ENCODE measurements around the gene ESYT1. TPM values are rescaled to one million over a fixed set of nuclear protein-coding genes. Genes with fewer than 3 reads are reported as not detected.

ESYT1 gene
- total RNA-seq, 1 donor, result 304 TPM

GRCh38 chr12:56103823-56104108 lies 24.3 kb upstream of the ESYT1 start:
- Histone ChIP-seq H2AFZ (ENCODE audit: low read length) (peak overlapping the region; percentile 88), H4K20me1 (ENCODE audit: insufficient read depth, low read length) (peaks cover 3% of the 10 kb centered on the region), H3K4me1 (ENCODE audit: insufficient read depth, low read length) (peaks cover 18% of the 10 kb centered on the region), H3K4me2 (ENCODE audit: insufficient read depth, low read length) (peak overlapping the region; percentile 83), H3K4me3 (ENCODE audit: insufficient read depth, low read length) (peak overlapping the region; percentile 94), H3K27me3 (ENCODE audit: insufficient read depth, low read length) (no peaks in the 10 kb centered on the region), H3K79me2 (ENCODE audit: insufficient read depth, low read length) (peaks cover 36% of the 10 kb centered on the region), H3K36me3 (ENCODE audit: insufficient read depth, low read length) (peaks cover 23% of the 10 kb centered on the region), H3K9me3 (ENCODE audit: low read depth, low read length) (no peaks in the 10 kb centered on the region), H3K27ac (ENCODE audit: low read depth, low read length) (peak overlapping the region; percentile 5)
- DNase-seq (ENCODE audit: insufficient read length, low spot score, missing footprints), result no peak
- TF ChIP-seq, protein P1, sequence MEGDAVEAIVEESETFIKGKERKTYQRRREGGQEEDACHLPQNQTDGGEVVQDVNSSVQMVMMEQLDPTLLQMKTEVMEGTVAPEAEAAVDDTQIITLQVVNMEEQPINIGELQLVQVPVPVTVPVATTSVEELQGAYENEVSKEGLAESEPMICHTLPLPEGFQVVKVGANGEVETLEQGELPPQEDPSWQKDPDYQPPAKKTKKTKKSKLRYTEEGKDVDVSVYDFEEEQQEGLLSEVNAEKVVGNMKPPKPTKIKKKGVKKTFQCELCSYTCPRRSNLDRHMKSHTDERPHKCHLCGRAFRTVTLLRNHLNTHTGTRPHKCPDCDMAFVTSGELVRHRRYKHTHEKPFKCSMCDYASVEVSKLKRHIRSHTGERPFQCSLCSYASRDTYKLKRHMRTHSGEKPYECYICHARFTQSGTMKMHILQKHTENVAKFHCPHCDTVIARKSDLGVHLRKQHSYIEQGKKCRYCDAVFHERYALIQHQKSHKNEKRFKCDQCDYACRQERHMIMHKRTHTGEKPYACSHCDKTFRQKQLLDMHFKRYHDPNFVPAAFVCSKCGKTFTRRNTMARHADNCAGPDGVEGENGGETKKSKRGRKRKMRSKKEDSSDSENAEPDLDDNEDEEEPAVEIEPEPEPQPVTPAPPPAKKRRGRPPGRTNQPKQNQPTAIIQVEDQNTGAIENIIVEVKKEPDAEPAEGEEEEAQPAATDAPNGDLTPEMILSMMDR (IDR thresholded peaks at IDR 0.05; ENCODE audit: extremely low read depth, low read depth, low read length), result no peak

- TF ChIP-seq, protein P1 (IDR thresholded peaks at IDR 0.05; ENCODE audit: extremely low read depth, low read depth, low read length), result no peak
- Histone ChIP-seq H3K79me2 (ENCODE audit: insufficient read depth, low read length) (peaks cover 36% of the 10 kb centered on the region), H3K4me3 (ENCODE audit: insufficient read depth, low read length) (peak within 1 kb of the TSS; percentile 94), H3K9me3 (ENCODE audit: low read depth, low read length) (no peaks in the 10 kb centered on the region), H3K36me3 (ENCODE audit: insufficient read depth, low read length) (peaks cover 27% of the 10 kb centered on the region), H3K27ac (ENCODE audit: low read depth, low read length) (peak within 1 kb of the TSS; percentile 73), H2AFZ (ENCODE audit: low read length) (peak within 1 kb of the TSS; percentile 95), H3K4me2 (ENCODE audit: insufficient read depth, low read length) (peak within 1 kb of the TSS; percentile 83), H3K27me3 (ENCODE audit: insufficient read depth, low read length) (no peaks in the 10 kb centered on the region), H3K4me1 (ENCODE audit: insufficient read depth, low read length) (peaks cover 18% of the 10 kb centered on the region), H4K20me1 (ENCODE audit: insufficient read depth, low read length) (peaks cover 3% of the 10 kb centered on the region)
- peak; percentile 98 for DNase-seq (ENCODE audit: insufficient read length, low spot score, missing footprints)
These were observed 23.8 kb upstream of the ESYT1 start, which contains the start of gene PA2G4 for GRCh38 chr12:56104109-56104814. Gene PA2G4, plus strand, starts transcription at chr12:56104559. Its CDS starts 179 bp downstream, at chr12:56104738.

- H2AFZ ChIP-seq (ENCODE audit: low read length), result peak overlapping the region; percentile 95
- no peaks in the 10 kb centered on the region for H3K9me3 ChIP-seq (ENCODE audit: low read depth, low read length)
- DNase-seq (ENCODE audit: insufficient read length, low spot score, missing footprints), result no peak
- peak overlapping the region; percentile 73 for H3K27ac ChIP-seq (ENCODE audit: low read depth, low read length)
- peaks cover 34% of the 10 kb centered on the region for H3K36me3 ChIP-seq (ENCODE audit: insufficient read depth, low read length)
- H3K4me1 ChIP-seq (ENCODE audit: insufficient read depth, low read length), result peaks cover 18% of the 10 kb centered on the region
- H3K79me2 ChIP-seq (ENCODE audit: insufficient read depth, low read length), result peaks cover 36% of the 10 kb centered on the region
- H3K4me2 ChIP-seq (ENCODE audit: insufficient read depth, low read length), result peak overlapping the region; percentile 80
- H3K27me3 ChIP-seq (ENCODE audit: insufficient read depth, low read length), result no peaks in the 10 kb centered on the region
- peaks cover 3% of the 10 kb centered on the region for H4K20me1 ChIP-seq (ENCODE audit: insufficient read depth, low read length)
- TF ChIP-seq, protein P1 (IDR thresholded peaks at IDR 0.05; ENCODE audit: extremely low read depth, low read depth, low read length), result no peak
- peak overlapping the region; percentile 94 for H3K4me3 ChIP-seq (ENCODE audit: insufficient read depth, low read length)
These were observed 23.1 kb upstream of the ESYT1 start for GRCh38 chr12:56104815-56105608.

DNA sequence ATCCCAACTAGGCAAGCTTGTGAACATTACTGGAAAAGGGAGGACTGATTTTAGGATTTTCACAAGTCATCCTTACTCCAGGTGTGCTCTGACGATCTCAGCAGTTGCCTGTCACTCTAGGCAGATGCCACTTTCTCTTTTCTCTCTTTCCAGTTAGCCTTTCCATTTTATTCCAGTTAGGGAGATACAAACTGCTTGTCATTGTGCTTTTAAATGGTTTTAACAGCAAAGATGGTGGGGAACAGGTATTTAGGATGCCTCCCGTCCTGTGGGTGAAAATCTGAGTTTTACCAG lies 22.5 kb upstream of the ESYT1 start:
- H3K4me2 ChIP-seq (ENCODE audit: insufficient read depth, low read length), result peak overlapping the region; percentile 80
- peaks cover 36% of the 10 kb centered on the region for H3K79me2 ChIP-seq (ENCODE audit: insufficient read depth, low read length)
- no peaks in the 10 kb centered on the region for H3K9me3 ChIP-seq (ENCODE audit: low read depth, low read length)
- TF ChIP-seq, protein P1 (IDR thresholded peaks at IDR 0.05; ENCODE audit: extremely low read depth, low read depth, low read length), result no peak
- peaks cover 39% of the 10 kb centered on the region for H3K36me3 ChIP-seq (ENCODE audit: insufficient read depth, low read length)
- peaks cover 3% of the 10 kb centered on the region for H4K20me1 ChIP-seq (ENCODE audit: insufficient read depth, low read length)
- peaks cover 18% of the 10 kb centered on the region for H3K4me1 ChIP-seq (ENCODE audit: insufficient read depth, low read length)
- no peaks in the 10 kb centered on the region for H3K27me3 ChIP-seq (ENCODE audit: insufficient read depth, low read length)
- H3K4me3 ChIP-seq (ENCODE audit: insufficient read depth, low read length), result peak overlapping the region; percentile 94
- H3K27ac ChIP-seq (ENCODE audit: low read depth, low read length), result peak overlapping the region; percentile 73
- H2AFZ ChIP-seq (ENCODE audit: low read length), result no peak overlapping the region
- DNase-seq (ENCODE audit: insufficient read length, low spot score, missing footprints), result no peak
